Measurements from ENCODE around the gene TMEM239.
A peak's percentile ranks its signal among the peaks of the same experiment; 100 is the strongest.

TMEM239 gene

DNA sequence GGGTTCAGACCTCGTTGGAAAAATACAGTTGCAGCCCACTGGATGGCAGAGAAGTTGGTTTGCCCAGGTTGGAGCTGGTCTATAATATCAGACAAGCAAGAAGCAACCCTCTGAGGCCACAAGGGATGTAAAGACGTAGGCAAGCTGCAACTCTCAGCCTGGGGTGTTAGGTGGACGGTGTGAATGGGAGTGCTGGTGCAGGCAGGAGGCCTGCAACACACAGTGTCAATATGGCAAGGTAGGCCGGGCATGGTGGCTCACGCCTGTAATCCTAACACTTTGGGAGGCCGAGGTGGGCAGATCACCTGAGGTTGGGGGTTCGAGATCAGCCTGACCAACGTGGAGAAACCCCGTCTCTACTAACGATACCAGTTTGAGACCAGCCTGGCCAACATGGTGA, 34.9 kb downstream of the TMEM239 start:
- no peak for DNase-seq

DNA sequence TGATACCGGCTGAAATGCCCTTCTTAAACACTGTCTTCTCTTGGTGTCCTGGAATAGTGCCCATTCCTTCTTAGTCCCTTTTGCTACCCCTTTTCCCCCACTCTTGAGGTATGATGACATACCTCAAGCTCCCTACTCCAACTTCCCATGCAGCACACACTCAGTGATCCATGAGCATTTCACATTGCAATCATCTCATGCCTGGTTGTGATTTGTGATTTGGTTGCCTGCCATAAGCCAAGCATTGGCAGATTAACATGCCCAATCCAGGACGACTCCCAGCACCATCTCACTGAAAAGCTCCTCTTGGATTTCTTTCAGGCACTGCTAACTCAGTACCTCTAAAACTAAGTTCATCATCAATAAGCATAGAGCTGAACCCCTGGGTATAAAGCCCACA, 42.4 kb downstream of the TMEM239 start:
- DNase-seq: no peak

DNA sequence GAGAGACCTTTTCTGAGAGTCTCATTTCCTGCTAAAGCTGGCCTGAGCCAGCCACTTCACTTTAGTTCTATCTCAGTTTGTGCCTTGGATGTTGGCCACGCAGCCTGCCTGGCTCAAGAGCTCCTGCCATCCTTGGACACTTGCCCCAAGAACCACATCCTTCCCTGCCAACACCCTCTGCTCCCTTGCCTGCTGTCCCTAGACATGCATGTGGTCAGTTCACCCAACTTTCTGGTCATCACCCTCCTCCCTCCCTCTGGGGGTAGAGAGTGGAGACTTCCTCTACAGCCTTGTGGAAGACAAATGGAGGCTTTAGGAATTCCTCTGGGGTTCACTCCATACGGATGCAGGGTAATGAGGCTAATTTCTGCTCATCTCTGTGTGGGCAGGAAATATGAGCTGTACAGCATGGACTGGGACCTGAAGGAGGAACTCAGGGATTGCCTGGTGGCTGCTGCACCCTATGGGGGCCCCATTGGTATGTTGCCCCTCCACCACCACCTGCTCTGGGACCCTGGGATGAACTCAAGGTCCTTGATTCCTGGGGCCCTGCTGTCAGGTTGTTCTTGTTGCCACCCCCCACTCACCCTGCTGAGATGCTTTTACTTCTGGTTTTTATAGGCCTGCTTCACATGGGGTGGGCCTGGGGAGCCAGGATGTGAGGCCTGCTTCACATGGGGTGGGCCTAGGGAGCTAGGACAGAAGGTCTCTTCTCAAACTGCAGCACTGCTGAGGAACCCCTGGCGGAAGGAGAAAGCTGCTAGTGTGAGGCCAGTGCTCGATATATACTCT, 43.4 kb downstream of the TMEM239 start:
- no peak for DNase-seq

DNA sequence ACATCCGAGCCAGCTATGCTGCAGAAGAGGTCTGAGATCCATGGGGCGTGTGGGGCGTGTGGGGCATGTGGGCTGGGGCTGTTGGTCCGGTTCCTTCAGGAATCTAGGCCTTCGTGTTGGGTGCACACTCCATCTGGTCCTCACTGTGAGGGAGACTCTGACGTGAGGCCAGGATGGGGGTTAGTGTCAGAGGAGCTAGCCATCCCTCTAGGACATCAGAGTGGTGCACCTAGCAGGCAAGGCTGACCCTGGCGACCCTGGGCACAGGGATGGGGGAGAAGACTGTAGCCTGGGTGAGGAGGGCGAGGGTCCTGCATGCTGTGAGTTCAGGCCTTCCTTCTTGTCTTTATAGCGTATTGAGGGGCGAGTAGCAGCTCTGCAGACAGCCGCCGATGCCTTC, 48.5 kb downstream of the TMEM239 start:
- DNase-seq: no peak

DNA sequence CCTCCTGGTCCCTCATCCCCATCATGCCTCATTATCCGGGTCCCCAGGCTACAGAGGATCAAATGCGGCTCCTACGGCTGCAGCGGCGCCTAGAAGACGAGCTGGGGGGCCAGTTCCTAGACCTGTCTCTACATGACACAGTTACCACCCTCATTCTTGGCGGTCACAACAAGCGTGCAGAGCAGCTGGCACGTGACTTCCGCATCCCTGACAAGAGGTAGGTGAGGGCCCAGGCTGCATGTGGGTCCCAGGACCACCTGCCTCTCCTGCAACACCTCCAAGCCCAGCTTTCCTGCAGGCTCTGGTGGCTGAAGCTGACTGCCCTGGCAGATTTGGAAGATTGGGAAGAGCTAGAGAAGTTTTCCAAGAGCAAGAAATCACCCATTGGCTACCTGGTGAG, 48.9 kb downstream of the TMEM239 start:
- DNase-seq: no peak

DNA sequence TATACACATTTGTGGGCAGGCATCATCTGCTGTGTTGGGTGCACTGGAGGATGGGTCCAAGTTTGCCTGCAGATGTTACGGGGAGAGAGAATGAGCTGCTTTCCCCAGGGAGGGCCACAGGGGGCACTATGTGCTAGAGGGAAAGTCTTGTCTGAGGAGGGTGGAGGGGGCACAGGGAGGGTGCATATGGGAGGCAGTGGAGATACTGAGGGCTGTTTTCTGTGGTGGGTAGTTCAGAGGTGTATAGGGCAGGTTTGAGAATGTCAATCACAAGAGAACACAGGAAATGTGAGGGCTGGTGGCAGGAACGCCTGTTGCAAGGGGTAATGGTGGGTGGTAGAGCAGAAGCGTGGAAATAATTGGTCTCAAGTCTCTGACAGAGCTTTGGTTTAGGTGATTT, 49.5 kb downstream of the TMEM239 start:
- peak; percentile 47 for DNase-seq

DNA sequence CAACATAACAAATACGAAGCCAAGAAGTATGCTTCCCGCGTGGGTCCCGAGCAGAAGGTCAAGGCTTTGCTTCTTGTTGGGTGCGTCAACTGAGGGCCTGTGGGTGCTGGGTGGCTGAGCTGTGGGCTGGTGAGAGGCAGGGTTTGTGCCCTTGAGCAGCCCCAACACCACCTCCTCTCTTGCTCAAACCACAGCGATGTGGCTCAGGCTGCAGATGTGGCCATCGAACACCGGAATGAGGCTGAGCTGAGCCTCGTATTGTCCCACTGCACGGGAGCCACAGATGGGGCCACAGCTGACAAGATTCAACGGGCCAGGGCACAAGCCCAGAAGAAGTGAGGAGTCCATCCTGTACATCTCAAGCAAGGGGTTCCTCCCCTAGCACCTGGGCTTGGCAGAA, 50.1 kb downstream of the TMEM239 start:
- DNase-seq: no peak

DNA sequence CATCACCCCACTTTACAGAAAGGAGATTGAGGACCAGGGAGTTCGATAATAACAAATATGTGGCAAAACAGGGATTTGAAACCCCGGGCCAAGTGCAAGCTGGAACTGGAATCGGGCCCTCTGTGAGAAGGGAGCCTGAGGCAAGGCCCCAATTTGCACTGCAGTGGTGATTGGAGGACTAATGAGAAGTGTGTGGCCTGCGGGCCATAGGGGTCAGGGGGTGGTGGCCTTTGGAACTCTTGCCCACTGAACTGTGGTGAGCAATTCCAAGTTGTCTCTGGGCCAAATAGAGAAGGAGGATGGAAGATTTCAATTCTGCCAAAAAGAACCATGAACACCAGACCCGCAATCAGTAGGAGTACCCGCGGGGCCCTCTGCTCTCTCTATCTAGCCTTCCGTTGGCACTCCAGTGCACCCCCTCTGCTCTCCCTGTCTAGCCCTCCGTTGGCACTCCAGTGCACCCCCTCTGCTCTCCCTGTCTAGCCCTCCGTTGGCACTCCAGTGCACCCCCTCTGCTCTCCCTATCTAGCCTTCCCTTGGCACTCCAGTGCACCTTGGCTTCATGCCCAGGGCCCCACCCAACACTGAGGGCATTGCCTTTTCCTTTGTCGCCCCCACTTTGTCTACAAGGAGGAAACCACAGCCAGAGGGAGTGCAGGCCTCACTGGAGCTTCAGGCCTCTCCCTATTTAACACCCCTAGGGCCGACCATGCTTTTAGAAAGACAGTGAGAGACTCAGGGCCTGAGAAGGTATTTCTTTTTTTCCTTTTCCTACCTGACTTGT, 51.1 kb downstream of the TMEM239 start:
- peak; percentile 96 for DNase-seq

Data from hematopoietic multipotent progenitor cell treated with erythropoietin and hydrocortisone succinate and interleukin-3 and kit ligand, for 8 days (in vitro differentiated cells).